GM18909 (cell line): ENCODE measurements around the gene GRAMD2A.

Experiments
- ATAC-seq: cut with Tn5 transposase; IDR thresholded peaks from one replicate; pipeline ENCODE4 v1.9.1; 2021; ENCODE audit warnings: mild to moderate bottlenecking; ENCODE audit not compliant: unreplicated experiment, poor library complexity

GRAMD2A gene

GRCh38 chr15:72197460-72198355 lies at the start of gene GRAMD2A:
Gene GRAMD2A, minus strand, starts transcription at chr15:72197787.
- ATAC-seq = no peak

DNA sequence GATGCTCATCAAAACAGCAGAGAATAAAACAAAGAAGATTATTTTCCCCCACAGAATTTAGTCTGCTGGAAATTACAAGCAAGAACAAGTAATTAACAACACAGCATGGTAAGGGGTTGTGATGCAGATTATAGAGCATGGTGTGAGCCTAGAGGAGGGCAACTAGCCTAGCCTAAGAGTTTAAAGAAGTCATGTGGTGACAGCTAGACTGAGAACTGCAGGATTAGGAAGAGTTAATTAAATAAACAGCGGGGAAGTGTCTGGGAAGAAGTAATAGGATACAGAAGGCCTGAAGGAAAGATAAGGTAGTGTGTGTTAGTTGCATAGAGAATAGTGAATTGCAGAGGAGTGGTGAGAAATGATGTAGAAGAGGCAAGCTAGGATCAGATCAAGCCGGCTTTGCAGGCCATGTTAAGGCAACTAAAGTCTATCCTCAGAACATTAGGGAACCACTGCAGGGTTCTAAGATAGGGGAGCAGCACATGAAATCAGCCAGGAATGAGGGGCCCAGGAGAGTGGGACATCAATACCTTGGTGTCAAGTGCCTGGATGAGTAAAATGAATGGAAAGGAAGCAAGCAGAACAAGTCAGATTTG lies 45.3 kb upstream of the GRAMD2A start:
- ATAC-seq = no peak

- no peak for ATAC-seq
These were observed 42.1 kb upstream of the GRAMD2A start for GRCh38 chr15:72239652-72240051.

GRCh38 chr15:72238586-72238985 lies 41.0 kb upstream of the GRAMD2A start:
- ATAC-seq = no peak

DNA sequence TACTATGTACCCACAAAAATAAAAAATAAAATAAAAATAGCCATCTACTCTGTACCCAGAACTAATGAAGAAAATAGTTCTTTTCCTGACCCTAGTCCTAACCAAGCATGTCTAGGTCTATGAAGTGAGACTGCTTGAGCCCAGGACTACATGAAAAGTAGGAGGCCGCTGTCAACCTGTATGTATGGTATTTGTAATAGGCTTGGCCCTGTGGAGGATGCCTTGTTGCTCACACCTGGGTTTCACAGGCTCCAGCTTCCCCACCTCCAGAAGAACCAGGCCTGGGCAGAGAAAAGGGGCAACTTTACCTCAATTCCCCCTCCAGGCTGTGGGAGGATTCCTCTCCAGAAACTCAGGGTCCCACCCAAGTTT lies 40.3 kb upstream of the GRAMD2A start:
- peak; percentile 16 for ATAC-seq

DNA sequence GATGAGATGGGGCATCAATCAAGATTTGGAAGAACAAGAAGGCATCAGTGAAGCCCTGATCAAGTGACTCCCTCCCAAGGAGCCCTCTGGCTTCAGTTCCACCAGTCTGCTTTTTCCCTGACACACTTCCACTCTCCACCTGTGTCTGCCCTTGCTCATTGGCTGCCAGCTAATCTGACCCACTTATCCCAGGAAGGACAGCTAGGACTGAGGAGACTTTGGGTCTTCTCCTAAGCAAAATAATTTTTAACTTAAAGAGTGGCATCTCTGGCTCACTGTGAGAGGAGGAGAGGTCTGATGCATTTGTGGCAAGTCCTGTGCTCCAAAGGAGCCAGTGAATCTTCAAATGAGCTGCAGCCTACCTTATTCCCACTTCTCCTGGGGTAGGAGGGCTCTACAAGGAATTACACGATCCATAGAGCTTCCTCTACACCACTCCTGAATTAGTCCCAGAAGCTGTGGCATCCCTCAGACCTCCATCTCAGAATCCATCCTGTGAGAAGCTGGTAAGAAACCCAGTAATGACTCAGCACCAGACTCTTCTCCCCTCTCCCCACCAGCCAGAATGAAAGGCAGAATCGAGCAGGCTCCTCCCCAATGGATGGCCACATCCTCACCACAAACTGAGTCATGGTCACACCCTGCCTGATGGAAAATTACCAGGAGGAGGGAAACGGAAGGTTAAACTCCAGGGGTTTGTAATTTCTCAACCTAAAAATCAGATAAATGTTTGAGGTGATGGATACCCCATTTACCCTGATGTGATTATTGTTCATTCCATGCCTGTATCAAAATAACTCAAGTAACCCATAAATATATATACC lies 39.7 kb upstream of the GRAMD2A start:
- peak; percentile 73 for ATAC-seq

- no peak for ATAC-seq
These were observed 38.9 kb upstream of the GRAMD2A start for GRCh38 chr15:72236381-72237003.

DNA sequence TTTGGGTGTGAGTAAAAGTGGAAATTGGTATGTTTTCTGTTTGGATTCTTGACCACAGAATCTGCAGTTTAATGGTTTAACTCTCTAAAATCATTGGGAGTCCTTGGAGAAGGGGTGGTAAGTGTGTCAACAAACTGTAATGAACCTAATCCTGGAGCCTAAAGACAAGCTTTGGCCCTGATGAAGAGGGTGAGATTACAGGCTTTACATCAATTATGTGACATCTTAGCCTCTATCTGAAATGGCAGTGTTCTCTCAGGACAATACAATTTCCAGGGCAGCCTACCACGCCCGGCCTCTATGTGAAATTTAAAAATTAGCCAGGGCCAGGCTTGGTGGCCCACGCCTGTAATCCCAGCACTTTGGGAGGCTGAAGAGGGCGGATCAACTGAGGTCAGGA lies 37.7 kb upstream of the GRAMD2A start:
- ATAC-seq = no peak

- ATAC-seq = no peak
These were observed 36.2 kb upstream of the GRAMD2A start for GRCh38 chr15:72233769-72234168.

DNA sequence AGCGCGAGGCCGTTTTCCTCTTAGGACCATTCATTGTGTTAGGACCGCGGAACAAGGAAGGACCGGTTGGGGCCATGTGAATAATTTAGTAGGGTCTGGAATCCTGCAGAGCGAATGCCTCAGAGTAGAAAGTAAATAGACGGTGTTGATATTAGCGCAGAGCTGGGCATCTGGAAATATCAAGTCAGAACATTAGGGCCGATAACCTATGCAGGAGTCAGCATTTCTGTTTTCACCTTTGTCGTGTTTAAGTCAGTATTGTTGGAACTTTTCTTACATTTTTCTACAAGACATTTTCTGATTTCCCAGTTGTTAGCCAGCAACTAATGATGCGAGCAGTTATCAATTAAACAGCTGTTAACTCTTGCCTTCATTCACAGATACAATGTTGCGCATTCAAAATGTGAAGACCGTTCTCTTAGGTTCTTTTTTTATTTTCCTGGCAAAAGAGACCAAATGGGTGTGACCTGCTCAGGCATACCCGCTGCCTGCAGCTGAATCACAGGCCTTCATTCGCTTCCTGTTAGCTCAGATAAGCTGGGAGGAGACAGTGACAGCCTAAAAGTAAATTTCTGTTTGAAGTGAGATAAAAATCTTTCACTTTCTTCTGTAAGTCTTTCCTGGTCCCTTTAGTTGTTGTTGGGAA lies 34.4 kb upstream of the GRAMD2A start:
- peak; percentile 1 for ATAC-seq

GRCh38 chr15:72231066-72231832 lies 33.7 kb upstream of the GRAMD2A start, which contains the start of gene PKM:
Gene PKM, minus strand, starts transcription at chr15:72231190. Its CDS starts 12,093 bp downstream, at chr15:72219097.
- ATAC-seq = peak; percentile 47

DNA sequence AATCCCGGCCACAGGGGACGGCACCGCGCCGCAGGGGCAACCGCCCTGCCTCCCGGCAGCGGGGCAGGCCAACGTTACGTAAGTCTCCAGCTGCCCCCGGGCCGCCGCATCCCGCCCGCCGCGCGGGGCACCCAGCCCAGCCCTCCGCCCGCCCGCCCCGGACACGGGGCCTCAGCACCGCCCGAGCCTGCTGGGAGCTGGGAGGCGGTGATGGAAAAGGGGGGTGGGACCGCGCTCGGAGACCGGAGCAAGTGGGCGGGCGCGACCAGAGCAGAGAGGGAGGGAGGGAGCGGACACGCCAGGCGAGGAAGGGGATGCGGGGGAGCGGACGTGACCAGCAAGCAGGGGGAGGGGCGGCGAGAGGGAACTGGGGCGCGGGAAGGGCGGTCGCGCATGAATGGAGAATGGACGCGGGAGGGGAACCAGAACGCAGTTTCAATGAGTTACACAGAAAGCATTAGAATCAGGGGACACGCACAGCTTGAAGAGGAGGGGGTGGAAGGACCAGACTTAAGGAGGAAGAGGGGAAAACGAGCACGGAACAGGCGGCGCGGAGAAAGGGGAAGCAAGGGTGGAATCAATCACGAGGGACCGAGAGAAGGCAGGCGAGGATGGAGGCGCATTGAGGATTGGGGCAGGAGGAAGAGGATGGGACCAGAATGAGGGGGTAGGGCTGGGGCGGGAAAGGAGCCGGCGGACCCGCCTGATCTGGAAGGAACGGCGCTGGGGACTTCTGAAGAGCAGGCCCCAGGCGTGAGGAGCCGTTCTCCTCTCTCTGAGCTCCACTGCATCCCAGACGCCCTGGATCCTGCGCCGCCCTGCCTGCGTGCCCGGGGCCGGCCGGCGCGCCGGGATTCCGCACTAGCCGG lies 32.8 kb upstream of the GRAMD2A start:
- no peak for ATAC-seq

- ATAC-seq = no peak
These were observed 32.3 kb upstream of the GRAMD2A start for GRCh38 chr15:72229947-72230196.

DNA sequence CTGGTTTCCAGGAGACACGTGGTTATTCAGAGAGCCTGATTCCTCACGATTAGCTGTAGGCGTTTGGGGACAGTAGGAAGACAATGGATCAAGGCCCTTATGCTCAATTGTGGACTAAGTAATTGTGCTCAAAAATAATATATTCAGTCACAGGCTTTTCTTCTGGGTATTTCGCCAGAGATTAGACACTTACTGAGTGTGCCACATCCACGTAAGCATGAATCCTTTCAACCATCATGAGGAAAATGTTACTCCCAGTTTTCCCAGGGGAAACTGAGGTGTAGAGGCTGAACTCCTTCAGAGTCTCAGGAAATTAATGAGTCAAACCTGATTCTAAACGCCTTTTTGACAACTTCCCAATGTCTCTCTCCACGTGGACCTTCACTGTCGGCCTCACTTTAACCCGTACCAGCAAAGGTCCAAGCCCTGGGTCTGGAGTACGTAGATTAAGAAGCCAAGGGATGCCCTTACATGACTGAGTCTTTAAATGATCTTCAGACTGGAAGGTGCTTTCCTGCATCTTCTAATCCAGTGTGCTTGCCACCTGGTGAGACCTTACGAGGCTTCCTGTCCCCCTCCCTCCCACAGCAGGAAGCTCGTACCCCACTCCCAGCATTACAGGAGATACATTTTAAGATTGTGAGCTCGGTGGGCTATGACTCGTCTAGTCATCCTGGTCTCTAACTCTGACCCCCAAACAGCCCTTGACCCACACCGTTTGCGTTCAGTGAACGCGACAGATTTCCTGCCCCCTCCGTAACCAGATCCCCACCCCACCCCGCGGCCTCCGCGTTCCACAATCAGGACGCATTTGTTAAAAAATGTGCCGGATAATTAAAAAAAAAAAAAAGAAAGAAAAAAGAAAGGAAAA lies 31.7 kb upstream of the GRAMD2A start:
- ATAC-seq = no peak

- no peak for ATAC-seq
These were observed 30.1 kb upstream of the GRAMD2A start for GRCh38 chr15:72227720-72228119.

GRCh38 chr15:72227192-72227586 lies 29.6 kb upstream of the GRAMD2A start:
- ATAC-seq = no peak

GRCh38 chr15:72223278-72223677 lies 25.7 kb upstream of the GRAMD2A start:
- ATAC-seq = no peak

DNA sequence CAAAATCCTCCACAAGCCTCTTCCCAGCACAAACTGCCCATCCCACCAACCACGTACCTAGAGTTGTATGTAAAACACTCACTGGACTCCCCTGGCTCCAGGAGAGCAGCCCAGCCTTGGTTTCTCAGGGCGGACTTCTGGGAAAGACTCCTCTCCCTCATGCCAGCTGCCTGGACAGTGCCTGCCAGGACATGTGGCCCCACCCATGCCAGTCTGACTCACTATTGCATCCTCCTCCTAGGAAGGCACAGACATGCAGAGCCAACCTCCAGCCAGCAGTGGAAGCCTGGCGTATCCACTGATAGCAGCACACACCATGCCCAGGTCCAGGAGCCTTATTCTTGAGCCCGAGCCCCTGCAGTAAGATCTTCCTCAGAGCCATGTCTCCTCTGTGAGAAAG lies 24.8 kb upstream of the GRAMD2A start:
- no peak for ATAC-seq
